Body of pancreas (tissue), 4 donors: ENCODE measurements around the gene MRM3. TPM values are rescaled to one million over a fixed set of nuclear protein-coding genes. Genes with fewer than 3 reads are reported as not detected.

Source experiments
- ATAC-seq: fragments of 150-250 bp; one replicate; pipeline ENCODE4 v1.9.1; 2016
- DNase-seq, 4 donors: peaks; one replicate each; pipeline ENCODE4 v3.0.0-alpha.2; 2019
- H3K27ac ChIP-seq, 4 donors: fragments of 200-600 bp; sonication (generic); 1 replicate in 3 of 4; 2 replicates in 1 of 4; pipeline versions ENCODE4 v1.5.1 to v1.6.1; 2016 to 2019; ENCODE audit warnings: mild to moderate bottlenecking in 1 of 4, mixed read lengths in 1 of 4, moderate library complexity in 1 of 4
- H3K27me3 ChIP-seq, 2 donors: fragments of 200-600 bp; sonication (generic); one replicate each; pipeline ENCODE4 v1.6.0; 2016; ENCODE audit warnings: mild to moderate bottlenecking in 1 of 2
- H3K36me3 ChIP-seq, 2 donors: fragments of 200-600 bp; sonication (generic); replicated peaks in 1 of 2; 2 replicates each; pipeline ENCODE4 v1.5.1; 2016; ENCODE audit warnings: low read depth in 2 of 2; ENCODE audit not compliant: insufficient read depth in 1 of 2
- H3K4me1 ChIP-seq: fragments of 200-600 bp; sonication (generic); one replicate; pipeline ENCODE4 v1.6.0; 2016
- H3K4me3 ChIP-seq, 2 donors: fragments of 200-600 bp; sonication (generic); 1 replicate in 1 of 2; 2 replicates in 1 of 2; pipeline ENCODE4 v1.5.1; 2016 to 2019
- H3K9me3 ChIP-seq, 3 donors: fragments of 200-600 bp; sonication (generic); 1 replicate in 2 of 3; 2 replicates in 1 of 3; pipeline ENCODE4 v1.5.1; 2016
- POLR2A ChIP-seq, 3 donors: fragments of 450-650 bp; IDR thresholded peaks; one replicate each; pipeline ENCODE4 v1.6.1; 2016; ENCODE audit warnings: antibody characterized with exemption in 3 of 3, mild to moderate bottlenecking in 2 of 3
- WGBS, 2 donors: methylation state at CpG; one replicate each; pipeline ENCODE4 v1.1.5; 2017; 5-methylcytosine and 5-hydroxymethylcytosine counted together
- intact Hi-C: fragments of 100-400 bp; cut with DNase I; formaldehyde crosslinking; loops from one replicate; pipeline ENCODE4 v1.15.1; 2023
- total RNA-seq, 2 donors: library from RNA; depleted of rRNA; stranded (reverse); fragments of >200 nt; gene quantifications; one replicate each; pipeline ENCODE4 v1.1.0, GENCODE V29; 2016
- TF ChIP-seq, protein P1 (sequence below), 7 experiments: fragments of 450-650 bp in 4 of 7; fragments of 200-600 bp in 3 of 7; sonication (generic) in 3 of 7; IDR thresholded peaks; one replicate each; pipeline ENCODE4 v1.5.1; 2016 to 2019; ENCODE audit warnings: antibody characterized with exemption in 7 of 7

MRM3 gene
- total RNA-seq, 2 donors from 2014 or later = 15.6 to 40.2 TPM

DNA sequence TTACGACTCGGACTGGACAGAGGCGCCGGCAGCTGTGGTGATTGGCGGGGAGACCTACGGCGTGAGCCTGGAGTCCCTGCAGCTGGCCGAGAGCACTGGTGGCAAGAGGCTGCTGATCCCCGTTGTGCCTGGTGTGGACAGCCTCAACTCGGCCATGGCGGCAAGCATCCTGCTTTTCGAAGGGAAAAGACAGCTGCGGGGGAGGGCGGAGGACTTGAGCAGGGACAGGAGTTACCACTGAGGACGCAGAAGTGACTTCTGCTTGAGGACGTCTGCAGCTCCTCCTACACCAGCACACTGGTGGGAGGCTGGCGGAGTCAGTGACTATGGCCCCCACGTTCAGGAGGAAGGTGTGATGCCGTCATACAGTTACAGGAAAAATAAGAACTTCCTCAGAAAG is 9.7 kb downstream of the MRM3 start:
- intact Hi-C loops = no loop called here
- no peak overlapping the region for H3K27ac ChIP-seq
- no peak for TF ChIP-seq POLR2A (IDR thresholded peaks at IDR 0.05)
- TF ChIP-seq, protein P1, sequence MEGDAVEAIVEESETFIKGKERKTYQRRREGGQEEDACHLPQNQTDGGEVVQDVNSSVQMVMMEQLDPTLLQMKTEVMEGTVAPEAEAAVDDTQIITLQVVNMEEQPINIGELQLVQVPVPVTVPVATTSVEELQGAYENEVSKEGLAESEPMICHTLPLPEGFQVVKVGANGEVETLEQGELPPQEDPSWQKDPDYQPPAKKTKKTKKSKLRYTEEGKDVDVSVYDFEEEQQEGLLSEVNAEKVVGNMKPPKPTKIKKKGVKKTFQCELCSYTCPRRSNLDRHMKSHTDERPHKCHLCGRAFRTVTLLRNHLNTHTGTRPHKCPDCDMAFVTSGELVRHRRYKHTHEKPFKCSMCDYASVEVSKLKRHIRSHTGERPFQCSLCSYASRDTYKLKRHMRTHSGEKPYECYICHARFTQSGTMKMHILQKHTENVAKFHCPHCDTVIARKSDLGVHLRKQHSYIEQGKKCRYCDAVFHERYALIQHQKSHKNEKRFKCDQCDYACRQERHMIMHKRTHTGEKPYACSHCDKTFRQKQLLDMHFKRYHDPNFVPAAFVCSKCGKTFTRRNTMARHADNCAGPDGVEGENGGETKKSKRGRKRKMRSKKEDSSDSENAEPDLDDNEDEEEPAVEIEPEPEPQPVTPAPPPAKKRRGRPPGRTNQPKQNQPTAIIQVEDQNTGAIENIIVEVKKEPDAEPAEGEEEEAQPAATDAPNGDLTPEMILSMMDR (IDR thresholded peaks at IDR 0.05) = no peak
- no peak overlapping the region for H3K4me3 ChIP-seq
- H3K27me3 ChIP-seq = no peaks in the 10 kb centered on the region
- H3K36me3 ChIP-seq = peaks cover 0 to 4% of the 10 kb centered on the region in 2 donors
- no peak for DNase-seq
- no peaks in the 10 kb centered on the region for H3K9me3 ChIP-seq
- no peak for ATAC-seq
- 86 to 90% methylated on average over 15 to 19 of the region's 19 CpGs for WGBS, 2 donors
- peaks cover 53% of the 10 kb centered on the region for H3K4me1 ChIP-seq

DNA sequence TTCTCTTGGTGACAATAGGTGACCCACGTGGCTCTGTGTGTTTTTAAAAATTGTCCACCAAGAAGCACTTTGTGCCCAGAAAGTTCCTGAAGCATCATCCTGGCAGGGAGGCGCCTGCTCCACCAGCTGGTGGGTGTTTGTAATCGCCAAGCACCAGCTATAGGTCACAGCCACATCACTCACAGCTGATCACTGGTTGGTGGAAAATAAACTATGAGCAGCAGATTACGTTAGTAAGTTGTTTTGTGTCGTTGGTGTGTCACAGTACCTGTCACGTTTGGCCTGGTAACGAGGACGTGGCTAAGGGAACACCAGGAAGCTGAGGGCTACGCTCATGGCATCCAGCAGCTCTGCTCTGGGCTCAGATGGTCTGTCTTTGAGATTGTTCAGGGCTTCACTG is 10.1 kb downstream of the MRM3 start:
- DNase-seq = no peak
- 74 to 76% methylated on average over 4 to 9 of the region's 9 CpGs for WGBS, 2 donors
- Histone ChIP-seq H3K9me3 (no peaks in the 10 kb centered on the region), H3K4me3 (no peak overlapping the region), H3K4me1 (peaks cover 48% of the 10 kb centered on the region), H3K27me3 (no peaks in the 10 kb centered on the region), H3K27ac (peak overlapping the region in 1 of 4 donors; percentile 12), H3K36me3 (peaks cover 0 to 4% of the 10 kb centered on the region in 2 donors)
- TF ChIP-seq, protein P1 (IDR thresholded peaks at IDR 0.05) = no peak
- TF ChIP-seq POLR2A (IDR thresholded peaks at IDR 0.05) = no peak
- ATAC-seq = no peak
- intact Hi-C loops = no loop called here

DNA sequence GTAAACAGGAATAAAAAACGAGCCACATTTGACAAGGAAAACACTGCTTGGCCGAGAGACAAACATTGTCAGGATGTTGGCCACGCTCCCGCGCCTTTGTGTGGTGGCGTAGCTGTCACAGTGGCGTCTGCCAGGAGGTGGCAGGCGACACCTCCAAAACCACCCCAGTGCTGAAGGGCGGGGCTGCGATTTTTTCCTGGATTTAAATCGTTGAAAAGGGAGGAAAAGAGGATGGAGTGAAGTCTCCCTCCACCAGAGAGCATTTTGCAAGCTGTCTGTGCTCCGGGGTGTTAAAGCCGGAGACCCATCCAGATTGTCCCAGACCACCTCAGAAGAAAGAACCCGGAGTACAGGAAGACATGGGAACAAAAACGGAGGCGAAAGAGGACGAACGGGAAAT is 12.7 kb downstream of the MRM3 start:
- DNase-seq (peak; percentile 95 to 99 (median 96)), ATAC-seq (peak; percentile 95)
- 8 to 10% methylated on average over 18 of the region's 18 CpGs for WGBS, 2 donors
- Histone ChIP-seq H3K27me3 (no peaks in the 10 kb centered on the region), H3K9me3 (no peaks in the 10 kb centered on the region), H3K27ac (peak overlapping the region; percentile 77 to 83 (median 80)), H3K4me3 (no peak overlapping the region), H3K4me1 (peaks cover 27% of the 10 kb centered on the region), H3K36me3 (no peaks in the 10 kb centered on the region)
- intact Hi-C loops = no loop called here
- TF ChIP-seq, protein P1 (IDR thresholded peaks at IDR 0.05) = peak; percentile 75 to 98 (median 96)
- TF ChIP-seq POLR2A (IDR thresholded peaks at IDR 0.05) = peak in 1 of 3 donors; percentile 17

DNA sequence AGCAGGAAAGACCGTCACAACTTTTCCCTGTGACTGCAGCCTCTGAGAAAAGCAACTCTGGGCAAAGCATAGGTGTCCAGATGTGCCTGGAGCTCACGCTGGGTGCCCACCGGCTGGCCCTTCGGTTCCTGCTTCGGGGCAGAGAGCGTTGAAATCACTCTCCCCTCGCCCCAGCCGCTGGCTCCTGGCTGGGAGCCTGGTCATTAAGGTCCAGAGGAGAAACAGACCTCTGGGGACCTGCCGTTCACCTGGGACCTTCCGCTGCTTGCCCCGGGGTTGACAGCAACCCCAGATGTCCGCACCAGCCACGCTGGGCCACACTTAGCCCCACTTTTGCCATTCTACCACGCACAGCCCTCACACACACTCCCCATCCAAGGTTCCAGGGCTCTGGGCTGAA is 13.1 kb downstream of the MRM3 start:
- intact Hi-C loops = no loop called here
- Histone ChIP-seq H3K4me3 (no peak overlapping the region), H3K4me1 (peaks cover 24% of the 10 kb centered on the region), H3K27ac (peak overlapping the region; percentile 58 to 83 (median 80)), H3K36me3 (no peaks in the 10 kb centered on the region), H3K27me3 (no peaks in the 10 kb centered on the region), H3K9me3 (no peaks in the 10 kb centered on the region)
- peak; percentile 4 for ATAC-seq
- WGBS, 2 donors = 55 to 57% methylated on average over 11 to 14 of the region's 14 CpGs
- TF ChIP-seq, protein P1 (IDR thresholded peaks at IDR 0.05) = no peak
- no peak for TF ChIP-seq POLR2A (IDR thresholded peaks at IDR 0.05)
- peak in 1 of 4 donors; percentile 40 for DNase-seq

DNA sequence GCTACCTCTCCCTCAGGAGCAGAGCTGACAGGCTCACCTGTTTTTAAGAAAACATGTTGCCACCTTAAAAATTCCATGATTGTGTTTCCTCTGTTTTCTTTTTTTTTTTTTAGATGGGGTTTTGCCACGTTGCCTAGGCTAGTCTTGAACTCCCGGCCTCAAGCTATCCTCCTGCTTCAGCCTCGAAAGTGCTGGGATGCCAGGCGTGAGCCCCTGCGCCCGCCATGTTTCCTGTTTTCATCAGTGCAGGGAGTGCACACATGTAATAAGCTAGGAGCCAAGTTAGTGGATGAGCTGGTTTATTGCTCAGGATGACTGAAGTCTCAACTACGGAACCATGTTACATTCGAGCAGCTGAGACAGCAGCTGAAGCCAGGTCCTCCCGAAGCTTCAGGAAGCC is 13.6 kb downstream of the MRM3 start:
- TF ChIP-seq, protein P1 (IDR thresholded peaks at IDR 0.05) = no peak
- TF ChIP-seq POLR2A (IDR thresholded peaks at IDR 0.05) = no peak
- H3K27ac ChIP-seq = peak overlapping the region in 3 of 4 donors; percentile 80 to 83 (median 81)
- intact Hi-C loops = no loop called here
- no peaks in the 10 kb centered on the region for H3K9me3 ChIP-seq
- H3K27me3 ChIP-seq = no peaks in the 10 kb centered on the region
- H3K4me3 ChIP-seq = no peak overlapping the region
- DNase-seq (no peak), ATAC-seq (no peak)
- no peaks in the 10 kb centered on the region for H3K36me3 ChIP-seq
- H3K4me1 ChIP-seq = peaks cover 24% of the 10 kb centered on the region
- 70 to 88% methylated on average over 9 of the region's 9 CpGs for WGBS, 2 donors
